Neutrophil (primary cell): ENCODE data around the gene PRDM12.

Source experiments
- H3K27ac ChIP-seq: fragments of 200-600 bp; sonication (generic); 2 replicates; pipeline ENCODE4 v1.5.1; 2016; ENCODE audit warnings: mild to moderate bottlenecking, moderate library complexity
- H3K27me3 ChIP-seq: fragments of 200-600 bp; sonication (generic); 2 replicates; pipeline ENCODE4 v1.6.0; 2016; ENCODE audit warnings: mild to moderate bottlenecking
- H3K36me3 ChIP-seq: fragments of 200-600 bp; sonication (generic); 2 replicates; pipeline ENCODE4 v1.5.1; 2017
- H3K4me1 ChIP-seq, 2 experiments: fragments of 200-600 bp in 1 of 2; sonication (generic) in 1 of 2; 1 replicate in 1 of 2; 2 replicates in 1 of 2; pipeline versions ENCODE4 v1.5.1 to v1.6.1; 2013 to 2016; ENCODE audit warnings: low read depth in 1 of 2, low read length in 1 of 2, mild to moderate bottlenecking in 1 of 2, moderate library complexity in 1 of 2; ENCODE audit not compliant: control insufficient read depth in 1 of 2, insufficient read depth in 1 of 2
- H3K4me3 ChIP-seq, 2 experiments: fragments of 200-600 bp in 1 of 2; sonication (generic) in 1 of 2; 1 replicate in 1 of 2; 2 replicates in 1 of 2; pipeline ENCODE4 v1.5.1; 2013 to 2016; ENCODE audit warnings: low read depth in 1 of 2, low read length in 1 of 2, mild to moderate bottlenecking in 1 of 2, moderate library complexity in 1 of 2
- H3K9me3 ChIP-seq: fragments of 200-600 bp; sonication (generic); 2 replicates; pipeline ENCODE4 v1.5.1; 2016
- TF ChIP-seq, protein P1 (sequence below): fragments of 200-600 bp; sonication (generic); IDR thresholded peaks from 2 replicates; pipeline ENCODE4 v1.5.1; 2016; ENCODE audit warnings: antibody characterized with exemption

Gene PRDM12

DNA sequence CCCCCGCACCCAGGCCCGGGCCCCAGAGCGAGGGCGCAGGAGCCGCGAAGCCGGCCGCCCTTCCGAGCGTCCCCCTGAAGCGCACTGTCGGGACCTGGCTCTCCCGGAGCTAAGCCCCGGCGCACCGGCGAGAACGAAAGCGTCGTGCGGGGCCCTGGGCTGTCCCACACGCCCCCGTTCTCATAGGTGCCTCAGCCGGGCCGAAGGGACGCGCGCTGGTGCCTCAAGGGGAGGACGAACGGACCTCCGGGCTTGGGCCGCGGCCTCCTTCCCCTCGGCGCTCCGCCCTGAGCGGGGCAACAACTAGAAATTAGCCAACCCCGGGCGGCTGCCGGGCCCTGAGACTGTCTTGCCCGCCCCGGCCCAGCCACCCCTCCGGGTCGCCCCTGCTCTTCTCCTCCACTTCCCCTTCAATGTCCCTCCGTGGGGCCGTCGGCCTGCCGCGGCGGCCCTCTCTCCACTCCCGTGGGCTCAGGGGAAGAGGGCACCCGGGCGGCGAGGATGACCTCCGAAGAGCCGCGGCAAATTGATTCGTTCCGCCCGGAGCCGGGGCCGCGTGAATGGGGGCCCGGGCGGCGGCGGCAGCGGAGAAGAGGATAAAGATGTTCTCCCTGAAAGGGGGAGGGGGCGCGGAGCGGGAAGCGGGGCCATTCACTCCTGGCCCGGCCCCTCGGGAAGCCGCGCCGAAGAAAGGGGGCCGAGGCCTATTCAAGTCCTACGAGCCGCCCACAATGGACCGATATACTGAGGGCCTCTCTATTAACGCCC lies 3.5 kb upstream of the PRDM12 start:
- no peaks in the 10 kb centered on the region for H3K36me3 ChIP-seq
- TF ChIP-seq, protein P1, sequence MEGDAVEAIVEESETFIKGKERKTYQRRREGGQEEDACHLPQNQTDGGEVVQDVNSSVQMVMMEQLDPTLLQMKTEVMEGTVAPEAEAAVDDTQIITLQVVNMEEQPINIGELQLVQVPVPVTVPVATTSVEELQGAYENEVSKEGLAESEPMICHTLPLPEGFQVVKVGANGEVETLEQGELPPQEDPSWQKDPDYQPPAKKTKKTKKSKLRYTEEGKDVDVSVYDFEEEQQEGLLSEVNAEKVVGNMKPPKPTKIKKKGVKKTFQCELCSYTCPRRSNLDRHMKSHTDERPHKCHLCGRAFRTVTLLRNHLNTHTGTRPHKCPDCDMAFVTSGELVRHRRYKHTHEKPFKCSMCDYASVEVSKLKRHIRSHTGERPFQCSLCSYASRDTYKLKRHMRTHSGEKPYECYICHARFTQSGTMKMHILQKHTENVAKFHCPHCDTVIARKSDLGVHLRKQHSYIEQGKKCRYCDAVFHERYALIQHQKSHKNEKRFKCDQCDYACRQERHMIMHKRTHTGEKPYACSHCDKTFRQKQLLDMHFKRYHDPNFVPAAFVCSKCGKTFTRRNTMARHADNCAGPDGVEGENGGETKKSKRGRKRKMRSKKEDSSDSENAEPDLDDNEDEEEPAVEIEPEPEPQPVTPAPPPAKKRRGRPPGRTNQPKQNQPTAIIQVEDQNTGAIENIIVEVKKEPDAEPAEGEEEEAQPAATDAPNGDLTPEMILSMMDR: no peak
- no peaks in the 10 kb centered on the region for H3K9me3 ChIP-seq
- H3K4me3 ChIP-seq: no peak overlapping the region
- peaks cover 0 to 16% of the 10 kb centered on the region in 2 experiments for H3K4me1 ChIP-seq
- peaks cover 100% of the 10 kb centered on the region for H3K27me3 ChIP-seq
- no peak overlapping the region for H3K27ac ChIP-seq

DNA sequence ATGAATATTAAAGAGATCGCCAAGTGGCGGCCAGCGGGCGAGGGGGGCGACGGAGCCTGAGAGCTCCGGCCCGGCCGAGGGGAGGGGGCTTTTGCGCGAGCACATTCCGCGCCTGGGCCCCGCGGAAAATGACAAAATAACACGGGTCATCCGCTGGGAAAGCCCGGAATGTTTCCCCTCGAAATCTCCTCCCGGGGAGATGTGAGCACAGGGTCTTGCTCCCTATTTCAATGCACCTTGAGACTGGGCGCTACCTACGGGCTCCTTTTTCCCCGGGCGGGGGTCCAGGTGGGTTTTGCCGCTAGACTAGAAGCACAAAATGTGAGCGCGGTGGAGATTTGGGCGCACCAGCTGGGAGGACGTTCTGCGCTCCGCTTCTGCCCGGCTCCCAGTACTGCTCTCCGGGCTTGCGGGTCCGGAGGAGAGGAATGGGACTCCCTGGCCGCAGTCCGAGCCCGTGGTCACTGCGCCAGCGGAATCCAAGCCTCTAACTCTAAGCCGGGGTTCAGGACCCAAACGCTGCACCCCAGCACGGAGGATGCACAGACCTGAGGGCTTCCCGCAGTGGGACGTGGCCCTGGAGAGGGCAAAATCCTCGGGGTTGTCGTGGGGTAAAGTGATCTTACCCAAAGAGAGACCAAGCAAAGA lies 2.8 kb upstream of the PRDM12 start:
- Histone ChIP-seq H3K4me3 (no peak overlapping the region), H3K36me3 (no peaks in the 10 kb centered on the region), H3K4me1 (peaks cover 0 to 16% of the 10 kb centered on the region in 2 experiments), H3K27me3 (peaks cover 100% of the 10 kb centered on the region), H3K9me3 (no peaks in the 10 kb centered on the region), H3K27ac (no peak overlapping the region)
- TF ChIP-seq, protein P1: no peak

DNA sequence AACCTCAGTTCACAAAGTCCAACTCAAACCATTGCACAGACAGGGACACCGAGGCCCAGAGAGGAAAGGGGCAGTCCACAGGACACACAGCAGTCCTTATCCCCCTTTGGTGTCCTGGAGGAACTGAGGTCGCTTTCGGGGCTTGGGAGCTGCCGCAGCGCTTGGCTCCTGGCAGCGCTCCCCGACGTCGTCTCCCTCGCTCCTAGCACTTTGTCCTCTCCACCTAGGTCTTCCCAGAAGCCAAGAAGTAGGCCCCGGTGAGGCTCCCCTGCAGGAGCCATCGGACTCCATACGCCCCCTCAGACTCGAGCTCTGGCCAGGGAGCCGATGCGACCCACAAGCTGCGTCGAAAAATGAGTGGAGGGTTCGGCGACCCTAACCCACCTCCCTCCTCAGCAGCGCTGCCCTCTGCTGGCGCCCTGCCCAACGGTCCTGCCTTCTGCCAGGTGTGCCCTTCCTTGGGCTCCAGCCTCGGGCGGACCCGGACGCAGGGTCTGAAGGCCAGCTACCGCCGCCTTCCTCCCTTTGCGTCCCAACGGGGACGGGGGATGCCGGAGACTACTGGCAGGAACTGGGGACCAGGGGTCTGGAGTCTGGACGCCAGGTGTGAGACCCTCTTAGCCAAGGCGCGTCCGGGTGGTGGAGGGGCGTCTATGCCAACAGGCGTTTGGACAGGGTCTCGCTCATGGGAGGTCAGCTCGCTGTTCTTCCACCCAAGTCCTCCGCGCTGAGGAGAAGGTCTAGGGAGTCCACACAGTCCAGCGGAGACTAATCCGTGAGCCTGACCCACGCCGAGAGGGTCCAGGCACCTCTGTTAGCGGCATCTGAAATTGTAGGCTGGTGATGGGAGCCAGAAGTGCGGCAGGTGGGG lies 2.1 kb upstream of the PRDM12 start:
- H3K4me3 ChIP-seq: no peak overlapping the region
- H3K4me1 ChIP-seq: peaks cover 0 to 16% of the 10 kb centered on the region in 2 experiments
- peaks cover 100% of the 10 kb centered on the region for H3K27me3 ChIP-seq
- H3K36me3 ChIP-seq: no peaks in the 10 kb centered on the region
- H3K9me3 ChIP-seq: no peaks in the 10 kb centered on the region
- H3K27ac ChIP-seq: no peak overlapping the region
- TF ChIP-seq, protein P1: no peak

DNA sequence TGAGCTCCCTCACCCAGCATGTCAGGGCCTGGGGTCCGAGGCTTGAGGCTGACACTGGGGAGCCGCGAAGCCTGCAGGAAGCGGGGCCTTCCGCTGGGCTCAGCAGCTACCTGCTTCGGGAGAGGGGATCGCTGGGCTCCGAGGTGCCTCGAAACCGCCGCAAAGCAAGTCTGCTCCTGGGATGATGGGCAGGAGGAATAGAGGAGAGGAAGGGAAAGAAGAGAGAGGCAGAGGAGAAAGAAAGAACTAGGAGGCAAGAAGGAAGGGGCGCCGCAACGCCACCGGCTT lies 1.5 kb upstream of the PRDM12 start:
- peaks cover 100% of the 10 kb centered on the region for H3K27me3 ChIP-seq
- H3K9me3 ChIP-seq: no peaks in the 10 kb centered on the region
- TF ChIP-seq, protein P1: no peak
- no peak overlapping the region for H3K4me3 ChIP-seq
- H3K4me1 ChIP-seq: peaks cover 0 to 16% of the 10 kb centered on the region in 2 experiments
- H3K36me3 ChIP-seq: no peaks in the 10 kb centered on the region
- H3K27ac ChIP-seq: no peak overlapping the region

DNA sequence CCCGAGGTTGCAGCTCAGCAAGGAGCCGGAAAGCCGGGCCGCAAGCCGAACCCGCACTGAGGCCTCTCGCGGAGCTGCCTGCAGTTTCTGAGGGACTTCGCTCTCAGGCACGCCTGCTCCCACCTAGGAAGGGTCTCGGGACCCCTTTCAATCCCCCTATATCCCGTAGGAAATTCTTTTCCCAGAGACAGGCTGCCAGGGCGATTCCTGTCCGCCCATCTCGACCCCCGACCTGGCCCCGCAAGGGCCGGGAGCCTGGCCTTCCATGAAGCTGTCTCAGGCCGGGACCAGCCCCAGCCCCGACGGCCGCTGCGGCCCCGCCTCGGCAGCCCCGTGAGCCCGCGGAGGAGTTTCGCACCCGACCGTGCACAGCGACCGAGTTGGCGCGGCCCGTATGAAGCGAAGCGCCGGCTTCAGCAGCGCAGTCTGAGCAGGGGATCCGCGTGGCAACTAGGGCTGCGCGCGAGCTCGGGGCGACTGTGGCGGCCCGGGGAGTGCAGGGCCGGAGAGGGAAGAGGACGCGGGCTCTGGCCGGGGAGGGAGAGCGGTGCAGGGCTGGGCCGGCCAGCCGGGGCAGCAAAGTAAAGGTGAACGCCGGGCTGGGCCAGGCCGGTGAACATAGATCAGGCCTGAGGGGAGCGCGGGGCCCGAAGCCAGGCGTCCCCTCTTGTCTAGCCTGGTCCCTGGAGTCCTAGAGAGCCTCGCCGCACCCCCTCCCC lies 977 bp upstream of the PRDM12 start:
- H3K4me3 ChIP-seq: no peak overlapping the region
- H3K36me3 ChIP-seq: no peaks in the 10 kb centered on the region
- TF ChIP-seq, protein P1: no peak
- no peak overlapping the region for H3K27ac ChIP-seq
- no peaks in the 10 kb centered on the region for H3K9me3 ChIP-seq
- peaks cover 0 to 16% of the 10 kb centered on the region in 2 experiments for H3K4me1 ChIP-seq
- peaks cover 100% of the 10 kb centered on the region for H3K27me3 ChIP-seq
